AG20443 (cell line): ENCODE data around the gene ING3.
"Not testable (repeated sequence)": the region's sequence is repeated elsewhere in the genome, so short reads cannot be mapped to it uniquely, and the experiment has no call there.

ENCODE experiments used
- DNase-seq: peaks from one replicate; pipeline ENCODE4 v3.0.0; 2012; ENCODE audit warnings: low spot score, mixed read lengths

ING3 gene

DNA sequence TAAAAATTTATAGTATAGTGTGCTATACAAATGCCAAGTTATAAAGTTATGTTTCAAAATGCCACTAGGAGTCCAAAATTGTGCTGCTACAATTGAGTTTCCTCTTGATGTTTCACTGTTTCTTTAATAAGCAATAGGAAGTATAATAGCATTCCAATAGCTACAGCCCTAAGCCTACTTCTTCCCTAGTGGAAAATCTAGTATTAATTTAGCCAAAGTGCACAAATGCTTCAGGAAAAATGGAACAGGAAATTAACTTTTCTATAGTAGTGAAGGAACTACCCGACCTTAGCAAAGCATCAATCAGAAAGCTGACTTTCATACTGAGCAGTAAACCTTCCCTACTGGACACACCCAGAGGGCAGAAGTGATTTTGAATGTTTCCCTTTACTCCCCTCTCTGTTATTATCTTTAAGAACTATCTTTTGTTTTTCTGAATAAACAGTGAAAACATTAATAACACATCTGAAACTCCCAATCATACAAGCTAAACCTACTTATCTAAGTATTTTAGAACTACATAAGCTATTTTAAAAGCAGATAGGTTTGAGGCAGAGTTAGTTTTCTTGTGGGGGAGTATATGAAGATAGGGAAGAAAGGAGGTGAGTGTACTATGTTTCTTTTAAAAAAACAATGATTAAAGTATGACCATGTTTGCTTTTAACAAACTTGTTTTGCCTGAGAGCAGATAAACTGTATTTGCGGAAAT is 51.6 kb downstream of the ING3 start:
- DNase-seq: no peak

DNA sequence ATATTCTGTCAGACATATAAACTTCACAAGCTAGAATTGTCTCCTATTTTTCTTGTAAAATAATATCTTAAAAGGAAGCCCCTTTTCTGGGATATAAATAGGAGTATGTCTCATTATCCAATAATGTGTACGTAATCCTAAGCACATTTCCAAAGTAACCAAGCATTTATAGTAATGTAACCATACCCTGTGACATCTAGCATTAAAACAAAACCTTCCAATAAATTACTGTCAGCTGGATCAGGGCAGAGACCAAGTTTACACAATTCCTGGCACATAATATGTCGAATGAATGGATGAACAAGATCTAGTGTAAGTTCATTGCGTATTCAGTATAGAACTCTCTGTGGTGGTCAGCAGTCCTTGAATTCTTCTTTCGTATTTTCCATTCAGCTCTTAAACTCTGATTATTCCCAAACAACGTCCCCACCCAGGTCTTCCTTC is 52.2 kb downstream of the ING3 start:
- no peak for DNase-seq

DNA sequence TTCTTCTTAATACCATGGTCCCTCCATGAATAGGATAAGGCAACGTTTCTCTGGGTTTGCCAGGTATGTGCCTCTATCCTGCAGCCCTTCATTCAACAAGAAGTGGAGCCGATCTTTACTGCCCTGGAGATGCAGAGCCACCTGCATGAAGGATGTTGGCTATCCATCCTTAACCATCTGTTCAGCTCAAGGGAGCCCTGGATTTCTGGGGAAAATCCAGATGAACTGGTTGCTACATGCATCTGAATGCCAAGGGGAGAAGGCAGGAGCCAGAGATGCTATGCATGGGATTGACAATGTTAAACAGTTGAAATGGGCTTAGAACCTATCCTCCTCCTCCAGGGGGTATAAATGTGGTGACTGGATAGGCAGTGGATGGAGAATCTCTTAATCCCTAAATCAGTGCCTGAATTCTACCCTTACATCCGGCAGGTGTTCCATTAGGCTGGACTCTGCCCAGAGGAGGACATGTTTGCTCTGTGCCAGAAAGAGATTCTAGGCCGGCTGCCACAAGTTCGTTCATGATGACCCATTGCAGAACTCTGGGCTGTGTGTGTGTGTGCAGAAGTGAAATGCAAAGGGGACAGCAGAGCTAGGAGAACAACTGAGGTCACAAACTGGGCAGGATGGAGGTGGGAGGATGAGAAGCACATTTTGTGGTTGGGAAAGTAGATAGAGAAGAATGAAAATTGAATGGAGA is 53.6 kb downstream of the ING3 start:
- DNase-seq: no peak

DNA sequence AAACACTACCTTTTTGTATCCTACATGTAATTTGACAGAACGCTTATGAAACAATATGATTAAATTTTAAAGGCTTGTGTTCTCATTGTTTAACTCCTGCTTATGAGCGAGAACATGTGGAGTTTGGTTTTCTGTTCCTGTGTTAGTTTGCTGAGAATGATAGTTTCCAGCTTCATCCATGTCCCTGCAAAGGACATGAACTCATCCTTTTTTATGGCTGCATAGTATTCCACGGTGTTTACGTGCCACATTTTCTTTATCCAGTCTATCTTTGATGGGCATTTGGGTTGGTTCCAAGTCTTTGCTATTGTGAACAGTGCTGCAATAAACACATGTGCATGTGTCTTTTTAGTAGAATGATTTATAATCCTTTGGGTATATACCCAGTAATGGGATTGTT is 54.5 kb downstream of the ING3 start:
- not testable (repeated sequence) for DNase-seq

DNA sequence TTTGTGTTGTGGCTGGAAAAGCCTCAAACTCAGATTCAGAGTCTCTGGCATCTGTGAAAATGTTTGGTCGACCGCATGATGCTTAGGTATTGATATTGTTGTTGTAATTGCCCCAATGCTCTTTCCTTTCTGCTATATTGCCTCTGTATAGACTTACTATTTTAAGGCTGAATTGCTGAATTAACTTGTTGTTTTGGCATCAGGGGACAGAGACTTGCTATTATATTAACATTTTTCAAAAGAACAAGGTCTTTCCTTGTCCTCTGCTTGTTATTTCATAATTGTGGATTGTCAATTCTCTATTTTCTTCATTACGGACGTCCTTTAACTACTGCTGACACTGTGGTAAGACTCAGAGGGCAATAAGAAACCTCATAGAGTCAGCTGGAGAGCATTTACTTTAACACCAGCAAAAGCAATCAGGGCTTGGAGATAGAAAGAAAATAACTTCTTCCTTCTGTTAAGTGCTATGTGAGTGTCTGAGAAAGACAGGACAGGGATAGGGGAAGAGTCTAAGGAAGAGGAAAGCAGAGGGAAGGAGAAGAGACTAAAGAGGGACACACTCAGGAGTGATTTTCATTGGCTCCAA is 55.5 kb downstream of the ING3 start:
- no peak for DNase-seq

DNA sequence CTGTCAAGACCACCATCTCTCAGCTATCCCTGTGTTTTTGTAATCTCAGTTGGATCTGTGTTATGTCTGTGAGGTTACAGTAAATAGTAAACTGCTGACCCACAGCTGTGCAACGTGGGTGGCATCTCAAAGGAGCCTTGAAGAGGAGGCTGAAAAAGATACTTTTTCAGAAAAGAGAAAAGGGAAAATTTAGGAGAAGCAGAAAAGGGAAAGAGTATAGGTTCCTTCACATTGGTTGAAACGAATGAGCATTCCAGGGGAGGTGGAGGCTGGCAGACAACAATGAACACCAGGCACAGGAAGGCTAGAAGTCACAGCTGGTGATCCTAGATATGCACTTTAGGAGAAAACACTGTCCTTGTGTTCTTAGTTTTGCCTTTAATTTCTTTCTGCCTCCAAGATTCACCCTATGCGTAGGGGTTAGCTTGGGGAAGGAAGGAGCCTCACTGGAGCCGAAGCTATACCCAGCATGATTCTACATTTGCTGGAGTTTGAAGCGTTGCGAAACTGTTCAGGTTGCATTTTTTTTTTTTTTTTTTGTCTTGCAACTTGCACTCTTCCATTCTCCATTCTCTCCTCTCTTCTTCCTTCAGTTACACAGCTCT is 56.2 kb downstream of the ING3 start:
- DNase-seq: no peak

DNA sequence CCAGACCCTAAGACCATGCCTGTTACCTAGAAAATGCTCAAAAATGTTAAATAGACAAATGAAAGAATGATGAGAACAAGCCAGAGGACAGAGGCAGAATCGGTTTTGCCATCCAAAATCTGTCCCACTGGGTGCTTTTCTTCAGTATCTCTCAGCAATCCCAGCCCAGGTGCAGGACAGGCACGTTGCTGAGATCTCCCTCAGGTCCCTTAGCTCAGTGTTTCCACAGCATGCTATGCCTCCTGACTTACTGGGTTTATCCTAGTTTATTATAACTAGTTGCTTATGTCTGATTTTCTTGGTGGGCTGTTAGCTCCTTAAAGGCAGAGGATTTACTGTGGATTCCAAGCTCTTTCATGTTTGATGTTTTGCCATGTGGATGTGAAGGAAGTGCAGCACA is 58.2 kb downstream of the ING3 start:
- no peak for DNase-seq

DNA sequence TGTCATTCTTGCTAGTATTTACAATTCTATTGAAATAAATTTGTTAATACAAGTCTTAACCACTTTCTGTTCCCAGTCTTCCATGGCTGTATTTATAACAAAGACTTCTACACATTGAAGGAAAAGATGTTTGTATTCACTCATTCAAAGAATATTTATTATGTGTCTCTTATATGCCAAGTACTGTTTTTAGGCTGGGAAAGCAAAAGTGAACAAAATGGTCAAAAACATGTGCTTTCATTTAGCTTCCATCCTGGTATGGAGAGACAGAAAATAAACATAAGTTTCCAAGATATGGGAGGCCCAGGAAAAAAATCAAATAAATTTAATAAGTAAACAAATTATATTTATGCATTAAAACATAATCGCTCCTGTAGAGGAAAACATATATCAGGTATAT is 60.8 kb downstream of the ING3 start:
- no peak for DNase-seq

DNA sequence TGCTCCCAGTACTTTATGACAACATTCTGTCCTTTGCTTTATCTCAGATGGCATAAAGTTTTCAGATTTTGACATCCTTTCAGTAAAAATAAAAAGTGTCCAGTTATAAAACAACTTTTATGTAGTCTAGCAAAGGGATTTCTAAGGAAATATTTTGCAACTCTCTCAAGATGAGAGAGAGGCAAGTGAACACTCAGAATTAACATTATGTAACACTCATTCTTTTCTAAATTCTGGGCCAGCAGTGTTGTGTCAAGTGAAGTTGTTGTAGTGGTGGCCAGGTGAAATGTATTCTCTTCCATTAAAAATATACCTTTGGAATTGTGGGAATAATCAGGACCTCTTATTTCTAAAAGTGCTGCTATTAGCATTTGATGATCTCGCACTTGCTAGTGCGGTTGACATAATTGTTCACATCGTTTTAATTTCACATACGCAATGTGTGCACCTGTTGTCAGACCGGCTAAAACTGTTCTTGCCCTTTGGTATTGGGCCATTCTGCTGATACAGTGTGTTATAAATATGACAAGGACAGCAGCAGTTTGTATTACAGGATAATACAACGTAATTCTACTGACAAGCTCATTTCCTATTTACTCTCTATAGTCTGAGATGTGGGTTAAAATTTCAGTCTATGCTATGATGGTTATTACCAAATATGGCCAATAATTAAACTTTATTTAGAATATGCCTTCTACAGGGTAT is 61.7 kb downstream of the ING3 start:
- DNase-seq: no peak

DNA sequence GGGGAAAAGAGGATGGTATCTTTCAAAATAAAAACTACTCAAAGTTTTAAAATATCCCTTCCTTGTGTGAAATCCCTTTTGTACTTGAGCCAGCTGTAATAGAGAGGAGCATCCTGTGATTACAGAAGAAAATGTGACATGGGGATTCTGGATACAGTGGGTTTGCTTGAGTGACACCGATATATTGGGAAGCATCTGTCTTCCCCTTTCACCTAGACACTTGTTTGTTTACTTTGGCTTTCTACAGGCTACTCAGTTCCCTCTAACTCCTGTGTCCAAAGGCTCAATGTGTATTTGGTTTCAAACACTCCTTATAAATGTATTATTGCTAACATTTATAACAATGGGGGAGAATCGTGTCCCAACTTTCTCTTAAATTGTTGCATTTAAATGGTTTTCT is 62.3 kb downstream of the ING3 start:
- no peak for DNase-seq

DNA sequence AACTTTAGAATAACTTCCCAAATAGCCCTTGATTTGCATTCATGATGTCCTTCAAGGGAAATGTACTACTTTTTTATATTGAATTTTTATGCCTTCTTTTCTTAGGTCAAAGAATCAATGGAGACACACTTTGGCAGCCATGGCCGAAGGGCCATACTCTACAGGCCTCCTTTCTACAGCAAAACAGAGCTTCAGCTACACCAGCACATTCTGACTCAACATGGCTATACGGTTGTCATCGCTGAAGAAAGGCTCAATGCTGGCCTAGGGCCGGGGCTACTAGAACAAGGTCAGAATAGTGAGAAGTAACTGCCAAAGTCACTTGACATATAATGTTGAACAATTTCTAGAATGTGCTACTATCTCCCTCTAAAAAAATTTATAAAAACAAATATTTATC is 65.0 kb downstream of the ING3 start:
- no peak for DNase-seq

DNA sequence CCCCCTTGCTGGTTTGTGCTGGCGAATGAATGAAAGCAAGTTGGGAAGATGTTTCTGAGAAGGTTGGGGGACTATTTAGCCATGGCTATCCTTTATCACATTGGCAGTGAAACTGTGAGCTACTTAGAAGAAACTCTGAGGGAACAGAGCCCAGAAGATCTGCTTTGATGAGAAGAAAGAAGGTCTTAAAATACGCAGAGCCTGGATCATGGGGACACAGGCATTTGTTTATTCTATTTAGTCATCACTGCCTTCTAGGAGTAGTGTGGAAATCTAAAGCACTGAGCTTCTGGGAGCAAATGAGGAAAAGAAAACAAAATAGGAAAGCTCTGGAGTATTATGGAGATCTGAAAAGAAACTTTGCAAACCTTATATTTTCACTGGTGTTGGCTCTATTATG is 66.4 kb downstream of the ING3 start:
- DNase-seq: peak; percentile 50

DNA sequence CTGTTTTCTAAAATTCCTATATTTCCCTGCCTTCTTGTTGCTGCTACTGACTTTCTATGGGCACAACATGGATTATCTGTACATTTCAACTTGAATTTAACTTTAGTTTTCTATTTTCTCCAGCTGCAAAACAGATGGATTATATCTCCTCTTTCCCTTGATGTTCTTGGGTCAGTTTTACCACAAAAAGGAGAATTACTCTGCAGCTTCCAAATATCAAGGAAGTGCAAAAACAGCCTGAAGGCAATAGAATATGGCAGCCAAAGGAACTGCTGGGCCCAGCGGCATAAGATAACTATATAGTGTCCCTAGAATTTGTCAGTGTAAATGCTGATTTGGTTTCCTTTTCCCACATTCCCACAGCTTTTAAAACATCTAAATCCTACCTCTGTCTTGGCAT is 67.0 kb downstream of the ING3 start:
- no peak for DNase-seq

DNA sequence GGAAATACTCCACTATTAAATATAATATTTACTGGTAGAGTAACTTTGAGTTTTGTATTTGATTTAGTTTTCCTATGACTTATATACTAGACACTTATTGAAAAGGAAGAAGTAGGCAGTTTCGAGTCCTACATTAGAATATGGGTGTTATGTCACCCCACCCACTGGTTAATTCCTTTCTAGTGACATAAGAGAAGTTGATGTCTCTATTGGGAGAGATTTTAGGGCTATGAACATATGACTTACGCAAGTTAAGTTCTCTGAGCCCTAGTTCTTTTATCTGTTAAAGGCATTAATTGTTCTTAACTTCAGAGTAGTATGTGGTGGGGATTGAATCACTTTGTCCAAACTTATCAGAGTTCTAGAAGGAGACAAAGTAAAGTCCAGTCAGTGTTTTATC is 68.4 kb downstream of the ING3 start:
- DNase-seq: peak; percentile 17

DNA sequence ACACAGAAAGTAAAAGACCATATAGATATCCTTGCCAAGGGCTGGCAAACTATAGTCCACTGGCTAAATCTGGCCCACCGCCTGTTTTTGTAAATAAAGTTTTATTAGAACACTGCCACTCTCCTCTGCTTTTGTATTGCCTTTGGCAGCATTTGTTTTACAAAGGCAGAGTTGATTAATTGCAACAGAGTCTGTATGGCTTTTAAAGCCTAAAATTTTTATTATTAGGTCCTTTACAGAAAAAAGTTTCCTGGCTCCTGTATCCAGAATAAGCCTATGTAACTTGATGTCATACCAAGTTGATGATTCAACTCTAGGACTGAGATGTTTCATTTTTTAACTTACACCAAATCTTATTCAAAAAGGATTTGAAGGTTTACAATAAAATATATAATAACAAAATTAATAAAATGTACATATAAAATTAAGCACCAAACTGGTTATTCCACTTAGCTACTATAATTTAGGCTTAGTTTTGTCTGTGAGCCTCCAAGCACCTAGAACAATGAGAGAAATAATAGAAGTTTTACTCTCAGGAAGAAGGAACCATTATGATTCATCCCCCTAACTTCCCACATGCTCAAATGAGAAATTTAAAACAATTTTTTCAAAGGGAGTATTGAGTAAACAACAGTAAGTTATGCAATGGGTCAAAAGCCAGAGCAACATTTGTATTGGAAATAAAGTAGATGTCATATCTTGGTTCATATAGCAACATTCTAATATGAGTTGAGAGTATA is 69.8 kb downstream of the ING3 start:
- peak; percentile 54 for DNase-seq

DNA sequence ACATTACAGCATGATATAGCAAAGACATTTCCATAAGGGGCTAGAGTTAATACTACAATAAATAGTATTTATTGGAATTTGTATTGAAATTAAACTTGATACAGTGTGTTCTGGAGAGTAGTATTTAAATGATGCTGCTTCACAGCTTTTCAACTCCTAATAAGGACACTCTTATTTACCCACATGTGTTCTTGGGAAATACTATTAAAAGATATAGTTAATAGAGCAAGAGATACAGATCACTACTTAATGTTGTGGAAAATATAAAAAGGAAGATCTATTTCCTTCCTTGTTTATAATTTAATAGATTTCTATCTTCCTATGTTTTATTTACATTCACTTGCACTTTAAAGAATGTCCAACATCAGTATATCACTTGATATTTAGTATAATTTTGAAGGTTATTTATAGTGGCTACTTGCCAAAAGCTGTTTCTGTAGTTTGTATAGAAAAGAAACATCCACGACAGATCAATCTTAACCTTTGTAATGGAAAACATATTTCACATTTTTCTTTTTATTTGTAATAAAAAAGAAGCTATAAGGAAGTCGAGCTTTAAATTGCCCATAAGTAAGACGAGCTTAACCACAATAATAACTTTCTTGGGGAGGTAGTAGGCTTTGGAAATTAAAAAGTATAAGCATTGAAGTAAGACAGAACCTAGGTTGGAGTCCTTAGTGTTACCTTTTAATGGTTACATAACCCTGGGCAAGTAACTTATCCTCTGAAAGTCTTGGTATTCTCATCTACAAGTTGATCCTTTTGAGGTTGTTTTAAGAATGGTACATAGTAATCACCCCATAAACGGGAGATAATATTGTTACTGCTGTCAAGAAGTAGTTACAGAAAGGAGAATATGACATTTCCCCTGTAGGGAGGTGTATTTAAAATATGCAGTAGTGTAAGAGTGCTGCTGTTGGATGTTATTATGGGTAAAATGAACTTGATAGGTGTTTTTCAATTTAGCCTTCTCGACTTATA is 70.7 kb downstream of the ING3 start:
- no peak for DNase-seq

DNA sequence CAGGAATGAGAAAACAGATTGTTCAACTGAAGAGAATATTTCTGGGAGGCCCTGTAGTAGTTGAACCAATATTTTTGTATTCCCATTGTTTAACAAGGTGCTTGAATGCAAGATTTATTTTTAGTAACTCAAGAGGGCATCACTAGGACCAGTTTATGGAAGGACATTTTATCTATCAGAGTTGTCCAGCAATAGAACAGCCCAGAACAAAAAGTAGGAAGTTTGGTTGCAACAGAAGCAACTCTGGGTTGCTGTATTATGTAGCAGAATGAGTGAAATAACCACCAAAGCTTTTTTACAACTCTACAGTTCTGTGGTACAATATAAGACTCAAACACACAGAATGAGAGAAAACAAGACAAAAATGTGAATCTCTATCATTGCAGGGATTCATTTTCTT is 72.6 kb downstream of the ING3 start:
- no peak for DNase-seq

DNA sequence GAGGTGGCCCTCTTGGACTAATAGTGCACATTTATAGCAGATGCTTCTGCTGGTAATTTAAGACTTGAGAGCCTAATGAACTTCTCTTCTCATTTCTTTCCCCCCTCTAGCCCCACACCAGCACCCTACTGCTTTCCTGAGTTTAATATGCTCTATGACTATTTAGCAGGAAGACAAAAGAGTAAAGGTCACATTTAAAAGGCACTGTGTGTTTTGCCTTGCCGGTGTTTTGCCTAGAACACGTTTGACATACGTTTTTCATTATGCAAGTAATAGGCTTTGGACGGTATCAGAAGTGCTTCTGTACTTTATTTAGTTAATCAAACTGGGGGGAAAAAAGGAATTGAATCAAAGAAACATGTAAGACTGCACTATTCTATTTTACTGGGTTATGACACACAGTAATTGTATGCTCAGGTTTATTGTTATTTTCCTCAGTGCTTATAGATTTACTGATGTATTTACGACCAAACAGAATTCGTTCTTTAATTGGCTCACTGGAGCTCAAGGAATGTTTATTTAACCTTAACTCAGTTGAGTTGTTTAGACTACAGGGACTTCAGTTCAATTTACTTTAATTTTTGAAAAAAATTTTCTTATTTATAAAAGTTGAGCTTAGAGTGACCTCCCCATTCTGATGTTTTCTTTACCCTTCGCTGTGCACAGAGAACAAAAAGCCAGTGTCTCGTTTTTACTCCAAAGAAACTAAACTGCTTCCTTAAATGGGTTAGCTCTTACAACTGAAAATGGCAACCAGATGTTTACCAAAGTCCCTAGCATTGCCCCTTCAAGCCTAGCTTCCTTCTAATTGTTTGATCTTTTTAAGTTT is 73.3 kb downstream of the ING3 start:
- no peak for DNase-seq

DNA sequence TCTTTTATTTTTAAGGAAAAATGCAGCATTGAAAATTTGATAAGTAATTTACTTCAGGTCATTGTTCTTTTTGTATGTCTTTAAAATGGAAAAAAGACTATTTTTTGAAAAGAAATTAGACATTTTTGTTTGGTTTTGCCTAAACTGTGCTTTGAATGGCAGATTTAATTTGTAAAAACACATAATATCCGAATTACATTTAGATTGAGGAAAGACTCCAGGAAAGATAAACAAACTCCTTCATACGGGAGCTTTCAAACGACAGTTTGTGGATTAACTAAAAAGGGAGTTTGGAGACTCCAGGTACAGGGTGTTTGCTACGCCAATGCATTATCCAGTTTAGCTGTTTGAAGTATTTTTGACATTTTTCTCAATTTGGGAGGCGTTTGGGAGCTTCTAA is 74.0 kb downstream of the ING3 start:
- no peak for DNase-seq

DNA sequence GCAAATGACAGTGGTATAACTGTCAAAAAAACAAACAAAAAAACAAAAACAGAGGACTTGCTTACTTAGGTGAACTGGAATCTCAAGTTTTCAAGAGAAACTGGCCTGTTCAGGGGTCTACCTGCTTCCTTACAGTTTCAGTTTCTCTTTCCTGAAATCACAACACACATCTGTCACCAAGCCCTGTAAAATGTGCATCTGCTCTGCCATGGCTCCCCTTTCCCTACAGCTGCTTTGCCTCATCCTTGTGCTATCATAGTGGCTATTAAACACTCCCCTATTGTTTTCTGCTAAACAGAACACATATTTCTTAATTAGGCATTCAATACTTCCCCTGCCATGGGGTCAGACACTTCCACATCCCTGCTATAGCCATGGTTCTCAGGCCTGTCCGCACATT is 75.6 kb downstream of the ING3 start:
- no peak for DNase-seq
